ENCODE results near the gene ITGAL. TPM values are rescaled to one million over a fixed set of nuclear protein-coding genes. Genes with fewer than 3 reads are reported as not detected.

Gene ITGAL
- total and polyA plus RNA-seq, 2 of the 13 experiments (the other 11 are each of a cell fraction or from before 2014, with no cell fraction given), result 0.86 to 1.2 TPM

DNA sequence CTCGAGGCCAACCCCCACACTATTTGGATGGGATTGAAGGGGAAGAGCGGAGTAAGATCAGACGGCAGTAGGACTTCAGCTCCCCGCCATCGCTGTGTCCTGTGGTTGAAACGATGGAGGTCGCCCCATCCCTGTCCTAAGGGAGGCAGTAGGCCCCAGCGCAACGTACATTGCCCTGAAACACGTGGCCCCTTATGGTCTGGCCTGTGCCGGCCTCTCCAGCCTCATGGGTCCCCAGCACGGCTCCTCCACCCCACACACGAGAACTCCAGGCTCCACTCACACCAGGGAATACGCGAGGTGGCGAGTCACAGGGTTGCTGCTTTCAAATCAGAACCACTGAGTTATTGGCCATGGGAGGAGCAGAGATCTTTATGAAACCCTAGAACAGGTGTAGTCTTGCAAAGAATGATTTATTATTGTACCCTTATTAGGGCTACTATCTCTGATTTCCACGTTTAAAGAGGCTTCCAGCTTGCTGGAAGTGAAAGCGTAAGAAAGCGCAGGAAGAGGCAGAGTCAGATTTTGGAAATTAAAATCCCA is 42.0 kb upstream of the ITGAL start (continued):
- TF ChIP-seq, protein P1, sequence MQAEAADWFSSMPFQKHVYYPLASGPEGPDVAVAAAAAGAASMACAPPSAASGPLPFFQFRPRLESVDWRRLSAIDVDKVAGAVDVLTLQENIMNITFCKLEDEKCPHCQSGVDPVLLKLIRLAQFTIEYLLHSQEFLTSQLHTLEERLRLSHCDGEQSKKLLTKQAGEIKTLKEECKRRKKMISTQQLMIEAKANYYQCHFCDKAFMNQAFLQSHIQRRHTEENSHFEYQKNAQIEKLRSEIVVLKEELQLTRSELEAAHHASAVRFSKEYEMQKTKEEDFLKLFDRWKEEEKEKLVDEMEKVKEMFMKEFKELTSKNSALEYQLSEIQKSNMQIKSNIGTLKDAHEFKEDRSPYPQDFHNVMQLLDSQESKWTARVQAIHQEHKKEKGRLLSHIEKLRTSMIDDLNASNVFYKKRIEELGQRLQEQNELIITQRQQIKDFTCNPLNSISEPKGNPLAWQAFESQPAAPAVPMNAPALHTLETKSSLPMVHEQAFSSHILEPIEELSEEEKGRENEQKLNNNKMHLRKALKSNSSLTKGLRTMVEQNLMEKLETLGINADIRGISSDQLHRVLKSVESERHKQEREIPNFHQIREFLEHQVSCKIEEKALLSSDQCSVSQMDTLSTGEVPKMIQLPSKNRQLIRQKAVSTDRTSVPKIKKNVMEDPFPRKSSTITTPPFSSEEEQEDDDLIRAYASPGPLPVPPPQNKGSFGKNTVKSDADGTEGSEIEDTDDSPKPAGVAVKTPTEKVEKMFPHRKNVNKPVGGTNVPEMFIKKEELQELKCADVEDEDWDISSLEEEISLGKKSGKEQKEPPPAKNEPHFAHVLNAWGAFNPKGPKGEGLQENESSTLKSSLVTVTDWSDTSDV (CRISPR knock-in tag; IDR thresholded peaks at IDR 0.05), result peak; percentile 84; the same call in 1 of the 2 replicates
- TF ChIP-seq ZNF430 (CRISPR knock-in tag; IDR thresholded peaks at IDR 0.05) (peak; percentile 54; the same call in 1 of the 2 replicates), ZNF850 (CRISPR knock-in tag; conservative IDR thresholded peaks at IDR 0.05) (no peak), SSRP1 (CRISPR knock-in tag; IDR thresholded peaks at IDR 0.05) (0 out of 2 replicates have a peak, but pooled peaks have one; percentile 18), MXD4 (CRISPR knock-in tag; IDR thresholded peaks at IDR 0.05) (peak; percentile 70; the same call in 1 of the 2 replicates), SIN3B (IDR thresholded peaks at IDR 0.05; ENCODE audit: low read length) (no peak), YY1 (IDR thresholded peaks at IDR 0.05; ENCODE audit: insufficient read depth, insufficient replicate concordance, low read depth, low read length) (peak; percentile 75), RFX1 (IDR thresholded peaks at IDR 0.05) (no peak), ZNF746 (CRISPR knock-in tag; IDR thresholded peaks at IDR 0.05) (peak; percentile 79), NFYB (CRISPR knock-in tag; IDR thresholded peaks at IDR 0.05) (no peak), TEAD3 (CRISPR knock-in tag; optimal IDR thresholded peaks at IDR 0.05; ENCODE audit: borderline replicate concordance) (no peak), SMARCC2 (IDR thresholded peaks at IDR 0.05) (no peak), ZC3H4 (CRISPR knock-in tag; IDR thresholded peaks at IDR 0.05; ENCODE audit: borderline replicate concordance) (no peak), POGZ (CRISPR knock-in tag; IDR thresholded peaks at IDR 0.05) (no peak), ZBTB20 (CRISPR knock-in tag; IDR thresholded peaks at IDR 0.05; ENCODE audit: borderline replicate concordance, low read depth) (no peak), ZNF431 (CRISPR knock-in tag; IDR thresholded peaks at IDR 0.05; ENCODE audit: borderline replicate concordance, low read depth) (peak; percentile 78; the same call in 1 of the 2 replicates), ZNF546 (CRISPR knock-in tag; conservative IDR thresholded peaks at IDR 0.05) (no peak), NKX3-1 (CRISPR knock-in tag; IDR thresholded peaks at IDR 0.05) (peak; percentile 93; the same call in 1 of the 2 replicates), LCORL (IDR thresholded peaks at IDR 0.05) (no peak), LCORL (CRISPR knock-in tag; IDR thresholded peaks at IDR 0.05) (peak; percentile 81), ZFP62 (CRISPR knock-in tag; IDR thresholded peaks at IDR 0.05) (no peak), PHF5A (CRISPR knock-in tag; IDR thresholded peaks at IDR 0.05; ENCODE audit: low read depth, unreplicated experiment) (no peak), ZNF891 (CRISPR knock-in tag; IDR thresholded peaks at IDR 0.05) (peak; percentile 92; the same call in 1 of the 2 replicates)
- TF ChIP-seq, protein P2, sequence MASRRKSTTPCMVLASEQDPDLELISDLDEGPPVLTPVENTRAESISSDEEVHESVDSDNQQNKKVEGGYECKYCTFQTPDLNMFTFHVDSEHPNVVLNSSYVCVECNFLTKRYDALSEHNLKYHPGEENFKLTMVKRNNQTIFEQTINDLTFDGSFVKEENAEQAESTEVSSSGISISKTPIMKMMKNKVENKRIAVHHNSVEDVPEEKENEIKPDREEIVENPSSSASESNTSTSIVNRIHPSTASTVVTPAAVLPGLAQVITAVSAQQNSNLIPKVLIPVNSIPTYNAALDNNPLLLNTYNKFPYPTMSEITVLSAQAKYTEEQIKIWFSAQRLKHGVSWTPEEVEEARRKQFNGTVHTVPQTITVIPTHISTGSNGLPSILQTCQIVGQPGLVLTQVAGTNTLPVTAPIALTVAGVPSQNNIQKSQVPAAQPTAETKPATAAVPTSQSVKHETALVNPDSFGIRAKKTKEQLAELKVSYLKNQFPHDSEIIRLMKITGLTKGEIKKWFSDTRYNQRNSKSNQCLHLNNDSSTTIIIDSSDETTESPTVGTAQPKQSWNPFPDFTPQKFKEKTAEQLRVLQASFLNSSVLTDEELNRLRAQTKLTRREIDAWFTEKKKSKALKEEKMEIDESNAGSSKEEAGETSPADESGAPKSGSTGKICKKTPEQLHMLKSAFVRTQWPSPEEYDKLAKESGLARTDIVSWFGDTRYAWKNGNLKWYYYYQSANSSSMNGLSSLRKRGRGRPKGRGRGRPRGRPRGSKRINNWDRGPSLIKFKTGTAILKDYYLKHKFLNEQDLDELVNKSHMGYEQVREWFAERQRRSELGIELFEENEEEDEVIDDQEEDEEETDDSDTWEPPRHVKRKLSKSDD (CRISPR knock-in tag; IDR thresholded peaks at IDR 0.05; ENCODE audit: low read depth), result no peak; the same call in none of the 2 replicates
- TF ChIP-seq, protein P3, sequence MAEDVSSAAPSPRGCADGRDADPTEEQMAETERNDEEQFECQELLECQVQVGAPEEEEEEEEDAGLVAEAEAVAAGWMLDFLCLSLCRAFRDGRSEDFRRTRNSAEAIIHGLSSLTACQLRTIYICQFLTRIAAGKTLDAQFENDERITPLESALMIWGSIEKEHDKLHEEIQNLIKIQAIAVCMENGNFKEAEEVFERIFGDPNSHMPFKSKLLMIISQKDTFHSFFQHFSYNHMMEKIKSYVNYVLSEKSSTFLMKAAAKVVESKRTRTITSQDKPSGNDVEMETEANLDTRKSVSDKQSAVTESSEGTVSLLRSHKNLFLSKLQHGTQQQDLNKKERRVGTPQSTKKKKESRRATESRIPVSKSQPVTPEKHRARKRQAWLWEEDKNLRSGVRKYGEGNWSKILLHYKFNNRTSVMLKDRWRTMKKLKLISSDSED (CRISPR knock-in tag; IDR thresholded peaks at IDR 0.05), result no peak
